Measurements from ENCODE around the gene FLT3.

DNA sequence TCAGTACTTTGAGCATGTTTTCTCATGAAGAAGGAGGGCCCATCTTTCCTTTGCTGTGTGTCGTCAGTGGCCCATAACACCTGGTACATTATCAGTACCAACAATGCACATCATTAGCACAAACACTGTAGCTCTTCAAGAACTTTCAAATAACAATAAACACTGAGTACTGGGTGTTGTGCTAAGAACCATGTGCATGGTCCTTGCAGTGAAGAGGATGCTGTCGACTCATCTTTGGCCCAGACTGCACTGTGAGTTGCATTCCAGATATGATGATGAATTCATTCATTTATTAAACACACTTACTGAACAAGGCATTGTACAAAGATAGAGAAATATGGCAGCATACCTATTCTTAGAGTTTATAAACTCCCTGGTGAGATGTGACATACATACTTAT, 55.8 kb downstream of the FLT3 start:
- TF ChIP-seq, protein P1, sequence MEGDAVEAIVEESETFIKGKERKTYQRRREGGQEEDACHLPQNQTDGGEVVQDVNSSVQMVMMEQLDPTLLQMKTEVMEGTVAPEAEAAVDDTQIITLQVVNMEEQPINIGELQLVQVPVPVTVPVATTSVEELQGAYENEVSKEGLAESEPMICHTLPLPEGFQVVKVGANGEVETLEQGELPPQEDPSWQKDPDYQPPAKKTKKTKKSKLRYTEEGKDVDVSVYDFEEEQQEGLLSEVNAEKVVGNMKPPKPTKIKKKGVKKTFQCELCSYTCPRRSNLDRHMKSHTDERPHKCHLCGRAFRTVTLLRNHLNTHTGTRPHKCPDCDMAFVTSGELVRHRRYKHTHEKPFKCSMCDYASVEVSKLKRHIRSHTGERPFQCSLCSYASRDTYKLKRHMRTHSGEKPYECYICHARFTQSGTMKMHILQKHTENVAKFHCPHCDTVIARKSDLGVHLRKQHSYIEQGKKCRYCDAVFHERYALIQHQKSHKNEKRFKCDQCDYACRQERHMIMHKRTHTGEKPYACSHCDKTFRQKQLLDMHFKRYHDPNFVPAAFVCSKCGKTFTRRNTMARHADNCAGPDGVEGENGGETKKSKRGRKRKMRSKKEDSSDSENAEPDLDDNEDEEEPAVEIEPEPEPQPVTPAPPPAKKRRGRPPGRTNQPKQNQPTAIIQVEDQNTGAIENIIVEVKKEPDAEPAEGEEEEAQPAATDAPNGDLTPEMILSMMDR (IDR thresholded peaks at IDR 0.05; ENCODE audit: low read depth, low read length): no peak
- TF ChIP-seq MYC (IDR thresholded peaks at IDR 0.05; ENCODE audit: low read depth, low read length) (no peak), POLR2A (IDR thresholded peaks at IDR 0.05; ENCODE audit: extremely low read depth, insufficient read length) (no peak)
- TF ChIP-seq, protein P2, sequence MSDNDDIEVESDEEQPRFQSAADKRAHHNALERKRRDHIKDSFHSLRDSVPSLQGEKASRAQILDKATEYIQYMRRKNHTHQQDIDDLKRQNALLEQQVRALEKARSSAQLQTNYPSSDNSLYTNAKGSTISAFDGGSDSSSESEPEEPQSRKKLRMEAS (IDR thresholded peaks at IDR 0.05; ENCODE audit: low read depth, low read length): no peak
